Activated T-helper 1 cell treated with anti-CD3 and anti-CD28 coated beads, Interleukin-12 subunit alpha, Interleukin-12 subunit beta, Interleukin-2, Interleukin-4 antibody, amounts not matched to agents 30 ng/mL and 10 ng/mL and 1 ng/mL, durations not matched to agents 14 hours and 24 hours and 36 hours (primary cell): ENCODE data around the gene FLG. TPM values are rescaled to one million over a fixed set of nuclear protein-coding genes. Genes with fewer than 3 reads are reported as not detected.
"Not testable (repeated sequence)": the region's sequence is repeated elsewhere in the genome, so short reads cannot be mapped to it uniquely, and the experiment has no call there.

Experiments
- DNase-seq: peaks from one replicate; pipeline ENCODE4 v3.0.0; 2021; ENCODE audit warnings: low spot score
- H3K27ac Mint-ChIP-seq: one replicate; pipeline ENCODE4 v1.8.0; 2021; ENCODE audit warnings: mild to moderate bottlenecking, mixed read lengths
- H3K27me3 Mint-ChIP-seq: one replicate; pipeline ENCODE4 v1.8.0; 2022; ENCODE audit warnings: mild to moderate bottlenecking, moderate library complexity, mixed read lengths; ENCODE audit not compliant: insufficient read depth
- H3K36me3 Mint-ChIP-seq: one replicate; pipeline ENCODE4 v1.8.0; 2021; ENCODE audit warnings: low read depth, mixed read lengths
- H3K4me1 Mint-ChIP-seq: one replicate; pipeline ENCODE4 v1.8.0; 2021; ENCODE audit warnings: low read depth, mixed read lengths
- H3K4me3 Mint-ChIP-seq: one replicate; pipeline ENCODE4 v1.8.0; 2021; ENCODE audit warnings: mild to moderate bottlenecking, moderate library complexity, mixed read lengths
- H3K9me3 Mint-ChIP-seq: one replicate; pipeline ENCODE4 v1.8.0; 2021; ENCODE audit warnings: mixed read lengths
- intact Hi-C: fragments of 100-400 bp; cut with micrococcal nuclease; formaldehyde crosslinking; loops from one replicate; pipeline ENCODE4 v1.15.1; 2024
- total RNA-seq: library from RNA; stranded (reverse); gene quantifications from 2 replicates; pipeline ENCODE4 v1.2.3, GENCODE V29; 2022

The FLG gene
- total RNA-seq, 1 donor from 2014 or later: not detected

- Mint-ChIP-seq H3K36me3 (no peaks in the 10 kb centered on the region), H3K4me3 (no peak overlapping the region), H3K9me3 (peaks cover under 1% of the 10 kb centered on the region), H3K4me1 (no peaks in the 10 kb centered on the region), H3K27ac (no peak overlapping the region), H3K27me3 (no peaks in the 10 kb centered on the region)
- intact Hi-C loops: no loop called here
- DNase-seq: no peak
Measured at GRCh38 chr1:152313970-152314369, 11.1 kb downstream of the FLG start.

DNA sequence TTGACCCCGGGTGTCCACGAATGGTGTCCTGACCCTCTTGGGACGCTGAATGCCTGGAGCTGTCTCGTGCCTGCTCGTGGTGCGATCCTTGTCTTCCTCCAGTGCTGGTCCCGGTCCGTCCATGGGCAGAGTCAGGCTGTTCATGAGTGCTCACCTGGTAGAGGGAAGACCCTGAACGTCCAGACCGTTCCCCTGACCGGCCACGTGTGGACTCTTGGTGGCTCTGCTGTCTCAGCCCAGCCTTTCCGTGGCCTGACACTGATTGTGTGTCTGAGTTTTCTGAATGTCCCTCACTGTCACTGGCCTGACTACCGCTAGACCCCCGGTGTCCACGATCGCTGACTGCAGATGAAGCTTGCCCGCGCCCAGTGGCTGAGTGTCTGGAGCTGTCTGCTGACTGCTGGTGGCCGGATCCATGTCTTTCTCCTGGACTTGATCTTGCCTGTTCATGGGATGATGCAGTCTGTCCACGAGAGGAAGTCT is 11.7 kb downstream of the FLG start:
- DNase-seq: no peak
- intact Hi-C loops: no loop called here
- Mint-ChIP-seq H3K36me3 (no peaks in the 10 kb centered on the region), H3K27ac (no peak overlapping the region), H3K4me3 (no peak overlapping the region), H3K4me1 (no peaks in the 10 kb centered on the region), H3K27me3 (no peaks in the 10 kb centered on the region), H3K9me3 (peaks cover 3% of the 10 kb centered on the region)

- intact Hi-C loops, H3K9me3 Mint-ChIP-seq, H3K4me3 Mint-ChIP-seq, H3K27ac Mint-ChIP-seq, DNase-seq, H3K4me1 Mint-ChIP-seq, H3K27me3 Mint-ChIP-seq, H3K36me3 Mint-ChIP-seq: not testable (repeated sequence)
Measured at GRCh38 chr1:152312169-152312568, 12.9 kb downstream of the FLG start.

DNA sequence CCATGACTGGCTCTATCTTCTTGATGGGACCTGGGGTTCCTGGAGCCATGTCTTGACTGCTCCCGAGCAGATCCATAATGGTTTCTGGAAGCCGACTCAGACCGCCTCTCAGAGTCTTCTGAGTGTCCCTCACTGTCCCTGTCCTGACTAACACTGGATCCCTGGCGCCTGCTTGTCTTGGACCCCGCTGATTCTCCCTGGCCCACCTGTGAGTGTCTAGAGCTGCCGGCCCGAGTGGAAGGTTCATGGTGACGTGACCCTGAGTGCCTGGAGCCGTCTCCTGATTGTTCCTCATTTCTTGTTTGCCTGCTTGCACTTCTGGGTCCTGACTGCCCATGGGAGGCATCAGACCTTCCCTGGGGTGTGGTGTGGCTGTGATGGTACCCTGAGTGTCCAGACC is 15.1 kb downstream of the FLG start:
- H3K27me3 Mint-ChIP-seq: no peaks in the 10 kb centered on the region
- no peaks in the 10 kb centered on the region for H3K4me1 Mint-ChIP-seq
- DNase-seq: no peak
- no peak overlapping the region for H3K27ac Mint-ChIP-seq
- H3K36me3 Mint-ChIP-seq: no peaks in the 10 kb centered on the region
- intact Hi-C loops: no loop called here
- H3K9me3 Mint-ChIP-seq: peaks cover 3% of the 10 kb centered on the region
- no peak overlapping the region for H3K4me3 Mint-ChIP-seq

GRCh38 chr1:152309320-152309901 is 15.6 kb downstream of the FLG start:
- H3K27ac Mint-ChIP-seq, H3K4me1 Mint-ChIP-seq, H3K4me3 Mint-ChIP-seq, H3K9me3 Mint-ChIP-seq, intact Hi-C loops, DNase-seq, H3K27me3 Mint-ChIP-seq, H3K36me3 Mint-ChIP-seq: not testable (repeated sequence)

GRCh38 chr1:152308758-152309157 is 16.3 kb downstream of the FLG start:
- H3K36me3 Mint-ChIP-seq, H3K9me3 Mint-ChIP-seq, H3K27me3 Mint-ChIP-seq, H3K4me1 Mint-ChIP-seq, H3K27ac Mint-ChIP-seq, intact Hi-C loops, DNase-seq, H3K4me3 Mint-ChIP-seq: not testable (repeated sequence)

DNA sequence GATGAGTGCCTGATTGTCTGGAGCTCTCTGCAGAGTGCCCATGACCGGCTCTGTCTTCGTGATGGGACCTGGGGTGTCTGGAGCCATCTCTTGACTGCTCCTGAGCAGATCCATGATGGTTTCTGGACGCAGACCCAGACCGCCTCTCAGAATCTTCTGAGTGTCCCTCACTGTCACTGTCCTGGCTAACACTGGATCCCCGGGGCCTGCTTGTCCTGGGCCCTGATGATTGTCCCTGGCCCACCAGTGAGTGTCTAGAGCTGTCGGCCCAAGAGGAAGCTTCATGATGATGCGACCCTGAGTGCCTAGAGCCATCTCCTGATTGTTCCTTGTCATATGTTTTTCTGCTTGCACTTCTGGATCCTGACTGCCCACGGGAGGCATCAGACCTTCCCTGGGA is 17.1 kb downstream of the FLG start:
- H3K4me3 Mint-ChIP-seq, H3K36me3 Mint-ChIP-seq, H3K27ac Mint-ChIP-seq, H3K27me3 Mint-ChIP-seq, DNase-seq, intact Hi-C loops, H3K9me3 Mint-ChIP-seq, H3K4me1 Mint-ChIP-seq: not testable (repeated sequence)

DNA sequence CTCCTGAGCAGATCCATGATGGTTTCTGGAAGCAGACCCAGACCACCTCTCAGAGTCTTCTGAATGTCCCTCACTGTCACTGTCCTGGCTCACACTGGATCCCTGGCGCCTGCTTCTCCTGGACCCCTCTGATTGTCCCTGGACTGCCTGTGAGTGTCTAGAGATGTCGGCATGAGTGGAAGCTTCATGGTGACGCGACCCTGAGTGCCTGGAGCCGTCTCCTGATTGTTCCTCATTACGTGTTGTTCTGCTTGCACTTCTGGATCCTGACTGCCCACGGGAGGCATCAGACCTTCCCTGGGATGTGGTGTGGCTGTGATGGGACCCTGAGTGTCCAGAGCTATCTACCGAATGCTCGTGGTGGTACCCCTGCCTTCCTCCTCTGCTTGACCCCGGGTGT is 18.9 kb downstream of the FLG start:
- H3K4me1 Mint-ChIP-seq, H3K27me3 Mint-ChIP-seq, DNase-seq, intact Hi-C loops, H3K27ac Mint-ChIP-seq, H3K36me3 Mint-ChIP-seq, H3K9me3 Mint-ChIP-seq, H3K4me3 Mint-ChIP-seq: not testable (repeated sequence)

DNA sequence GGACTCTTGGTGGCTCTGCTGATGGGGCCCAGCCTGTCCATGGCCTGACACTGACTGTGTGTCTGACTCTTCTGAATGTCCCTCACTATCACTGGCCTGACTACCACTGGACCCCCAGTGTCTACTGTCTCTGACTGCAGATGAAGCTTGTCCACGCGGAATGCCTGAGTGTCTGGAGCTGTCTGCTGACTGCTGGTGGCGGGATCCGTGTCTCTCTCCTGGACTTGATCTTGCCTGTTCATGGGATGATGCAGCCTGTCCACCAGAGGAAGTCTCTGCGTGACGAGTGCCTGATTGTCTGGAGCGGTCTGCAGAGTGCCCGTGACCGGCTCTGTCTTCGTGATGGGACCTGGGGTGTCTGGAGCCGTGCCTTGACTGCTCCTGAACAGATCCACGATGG is 20.3 kb downstream of the FLG start:
- DNase-seq, H3K9me3 Mint-ChIP-seq, intact Hi-C loops, H3K27me3 Mint-ChIP-seq, H3K36me3 Mint-ChIP-seq, H3K27ac Mint-ChIP-seq, H3K4me1 Mint-ChIP-seq, H3K4me3 Mint-ChIP-seq: not testable (repeated sequence)

- H3K36me3 Mint-ChIP-seq, H3K9me3 Mint-ChIP-seq, intact Hi-C loops, H3K27ac Mint-ChIP-seq, H3K27me3 Mint-ChIP-seq, H3K4me1 Mint-ChIP-seq, H3K4me3 Mint-ChIP-seq, DNase-seq: not testable (repeated sequence)
Measured at GRCh38 chr1:152303139-152303872, 21.7 kb downstream of the FLG start.

GRCh38 chr1:152256394-152256793 is 68.6 kb downstream of the FLG start:
- H3K27ac Mint-ChIP-seq, H3K4me3 Mint-ChIP-seq, H3K4me1 Mint-ChIP-seq, H3K36me3 Mint-ChIP-seq, H3K27me3 Mint-ChIP-seq, DNase-seq, intact Hi-C loops, H3K9me3 Mint-ChIP-seq: not testable (repeated sequence)
